HepG2 (cell line): ENCODE measurements around the gene PLRG1. TPM values are rescaled to one million over a fixed set of nuclear protein-coding genes. Genes with fewer than 3 reads are reported as not detected.
A peak's percentile ranks its signal among the peaks of the same experiment; 100 is the strongest.

Experiments used
- JUN ChIP-seq: sonication (generic); formaldehyde crosslinking; IDR thresholded peaks from 2 replicates; pipeline ENCODE4 v1.4.0; 2020; ENCODE audit warnings: mild to moderate bottlenecking, missing genetic modification reagents
- RELA ChIP-seq: sonication (generic); formaldehyde crosslinking; IDR thresholded peaks from 2 replicates; pipeline ENCODE4 v1.4.0; 2020; ENCODE audit warnings: missing genetic modification reagents
- RFXAP ChIP-seq: sonication (generic); formaldehyde crosslinking; IDR thresholded peaks from 2 replicates; pipeline ENCODE4 v1.4.0; 2020; ENCODE audit warnings: missing genetic modification reagents, borderline replicate concordance
- SAFB2 ChIP-seq: sonication (generic); formaldehyde crosslinking; IDR thresholded peaks from 2 replicates; pipeline ENCODE4 v1.5.1; 2020; ENCODE audit warnings: missing genetic modification reagents, low read depth, mild to moderate bottlenecking, borderline replicate concordance
- SP140L ChIP-seq: sonication (generic); formaldehyde crosslinking; IDR thresholded peaks from 2 replicates; pipeline ENCODE4 v1.4.0; 2020; ENCODE audit warnings: missing genetic modification reagents, borderline replicate concordance
- TAF15 ChIP-seq: fragments of 200-400 bp; formaldehyde crosslinking; IDR thresholded peaks from one replicate; pipeline ENCODE4 v1.6.1; 2018; ENCODE audit warnings: mild to moderate bottlenecking, low read depth, low read length; ENCODE audit not compliant: poor library complexity, severe bottlenecking
- XRCC5 ChIP-seq: fragments of 200-400 bp; formaldehyde crosslinking; optimal IDR thresholded peaks from 2 replicates; pipeline ENCODE3; 2017; ENCODE audit warnings: mild to moderate bottlenecking, low read length
- YEATS4 ChIP-seq: sonication (generic); formaldehyde crosslinking; IDR thresholded peaks from 2 replicates; pipeline ENCODE4 v1.4.0; 2020; ENCODE audit warnings: missing genetic modification reagents, borderline replicate concordance
- ZMYM4 ChIP-seq: sonication (generic); formaldehyde crosslinking; IDR thresholded peaks from 2 replicates; pipeline ENCODE4 v1.8.1; 2023; ENCODE audit warnings: mild to moderate bottlenecking, missing genetic modification reagents
- ZNF256 ChIP-seq: sonication (generic); formaldehyde crosslinking; conservative IDR thresholded peaks from 2 replicates; pipeline ENCODE4 v1.4.0; 2020; ENCODE audit warnings: missing genetic modification reagents
- ZNF335 ChIP-seq: sonication (generic); formaldehyde crosslinking; IDR thresholded peaks from 2 replicates; pipeline ENCODE4 v1.4.0; 2020; ENCODE audit warnings: missing genetic modification reagents
- ZNF451 ChIP-seq: sonication (generic); formaldehyde crosslinking; IDR thresholded peaks from 2 replicates; pipeline ENCODE4 v1.5.0; 2020; ENCODE audit warnings: mild to moderate bottlenecking, missing genetic modification reagents
- ZNF563 ChIP-seq: sonication (generic); formaldehyde crosslinking; IDR thresholded peaks from 2 replicates; pipeline ENCODE4 v1.8.0; 2022; ENCODE audit warnings: mild to moderate bottlenecking, moderate library complexity, missing genetic modification reagents
- ZNF569 ChIP-seq: sonication (generic); formaldehyde crosslinking; IDR thresholded peaks from 2 replicates; pipeline ENCODE4 v1.5.0; 2020; ENCODE audit warnings: mild to moderate bottlenecking, missing genetic modification reagents, moderate library complexity, borderline replicate concordance
- ZNF749 ChIP-seq: sonication (generic); formaldehyde crosslinking; IDR thresholded peaks from 2 replicates; pipeline ENCODE4 v1.8.0; 2022; ENCODE audit warnings: mild to moderate bottlenecking, missing genetic modification reagents, moderate library complexity, borderline replicate concordance
- ZNF768 ChIP-seq: sonication (generic); formaldehyde crosslinking; IDR thresholded peaks from 2 replicates; pipeline ENCODE4 v1.4.0; 2020; ENCODE audit warnings: missing genetic modification reagents
- polyA plus RNA-seq, 8 experiments: library from polyadenylated mRNA; depleted of rRNA in 3 of 8; stranded (reverse) in 7 of 8; unstranded in 1 of 8; fragments of >200 nt; fragmentation: Illumina TruSeq in 4 of 8; extraction: Trizol in 4 of 8; gene quantifications; 2 replicates each; pipeline versions ENCODE4 v1.2.1 to v1.2.3, GENCODE V29; 2011 to 2016; ENCODE audit warnings: low read depth in 4 of 8, missing spikeins in 1 of 8, mixed read lengths in 1 of 8; ENCODE audit not compliant: insufficient read depth in 1 of 8
- total RNA-seq, 5 experiments: library from RNA; depleted of rRNA; stranded (reverse); fragments of >200 nt; fragmentation: Illumina TruSeq; extraction: Trizol; gene quantifications; 2 replicates each; pipeline ENCODE4 v1.2.3, GENCODE V29; 2016; ENCODE audit warnings: low read depth in 1 of 5
- TF ChIP-seq, protein P1 (sequence below): sonication (generic); formaldehyde crosslinking; IDR thresholded peaks from 2 replicates; pipeline ENCODE4 v1.4.0; 2020; ENCODE audit warnings: missing genetic modification reagents
- TF ChIP-seq, protein P2 (sequence below): sonication (generic); formaldehyde crosslinking; IDR thresholded peaks from 2 replicates; pipeline ENCODE4 v1.9.0; 2021; ENCODE audit warnings: mild to moderate bottlenecking, missing genetic modification reagents
- TF ChIP-seq, protein P3 (sequence below): sonication (generic); formaldehyde crosslinking; IDR thresholded peaks from 2 replicates; pipeline ENCODE4 v1.8.1; 2023; ENCODE audit warnings: missing genetic modification reagents, mild to moderate bottlenecking, borderline replicate concordance
- TF ChIP-seq, protein P4 (sequence below): sonication (generic); formaldehyde crosslinking; IDR thresholded peaks from 2 replicates; pipeline ENCODE4 v1.5.0; 2020; ENCODE audit warnings: mild to moderate bottlenecking, missing genetic modification reagents

PLRG1 gene
- total and polyA plus RNA-seq, 2 of the 13 experiments (the other 11 are each of a cell fraction or from before 2014, with no cell fraction given): 77.3 to 110 TPM

DNA sequence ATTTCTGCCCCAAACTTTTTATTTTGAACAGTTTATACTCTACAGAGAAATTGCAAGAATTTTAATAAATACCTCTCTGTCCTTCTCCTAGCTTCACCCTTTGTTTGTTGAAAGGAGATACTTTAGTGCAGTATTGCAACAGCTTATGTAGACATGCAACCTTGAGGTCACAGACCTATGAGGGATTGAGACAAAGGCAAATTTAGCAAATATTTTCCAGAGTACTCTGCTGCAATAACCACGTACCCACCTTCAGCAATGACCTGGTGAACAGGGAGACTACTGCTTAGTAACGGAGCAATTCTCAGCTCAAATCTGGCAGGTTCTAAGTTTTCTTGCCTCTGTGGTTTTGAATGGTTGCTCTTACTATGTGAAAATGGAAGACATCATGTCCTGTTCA is 27.1 kb upstream of the PLRG1 start (continued):
- TF ChIP-seq ZNF335 (CRISPR knock-in tag): 0 out of 2 replicates have a peak, but pooled peaks have one; percentile 32
- TF ChIP-seq SAFB2 (CRISPR knock-in tag): no peak; the same call in 1 of the 2 replicates
- TF ChIP-seq, protein P1, sequence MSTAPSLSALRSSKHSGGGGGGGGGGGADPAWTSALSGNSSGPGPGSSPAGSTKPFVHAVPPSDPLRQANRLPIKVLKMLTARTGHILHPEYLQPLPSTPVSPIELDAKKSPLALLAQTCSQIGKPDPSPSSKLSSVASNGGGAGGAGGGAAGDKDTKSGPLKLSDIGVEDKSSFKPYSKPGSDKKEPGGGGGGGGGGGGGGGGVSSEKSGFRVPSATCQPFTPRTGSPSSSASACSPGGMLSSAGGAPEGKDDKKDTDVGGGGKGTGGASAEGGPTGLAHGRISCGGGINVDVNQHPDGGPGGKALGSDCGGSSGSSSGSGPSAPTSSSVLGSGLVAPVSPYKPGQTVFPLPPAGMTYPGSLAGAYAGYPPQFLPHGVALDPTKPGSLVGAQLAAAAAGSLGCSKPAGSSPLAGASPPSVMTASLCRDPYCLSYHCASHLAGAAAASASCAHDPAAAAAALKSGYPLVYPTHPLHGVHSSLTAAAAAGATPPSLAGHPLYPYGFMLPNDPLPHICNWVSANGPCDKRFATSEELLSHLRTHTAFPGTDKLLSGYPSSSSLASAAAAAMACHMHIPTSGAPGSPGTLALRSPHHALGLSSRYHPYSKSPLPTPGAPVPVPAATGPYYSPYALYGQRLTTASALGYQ: peak; percentile 71
- no peak; the same call in 1 of the 2 replicates for TF ChIP-seq SP140L (CRISPR knock-in tag)
- TF ChIP-seq, protein P2, sequence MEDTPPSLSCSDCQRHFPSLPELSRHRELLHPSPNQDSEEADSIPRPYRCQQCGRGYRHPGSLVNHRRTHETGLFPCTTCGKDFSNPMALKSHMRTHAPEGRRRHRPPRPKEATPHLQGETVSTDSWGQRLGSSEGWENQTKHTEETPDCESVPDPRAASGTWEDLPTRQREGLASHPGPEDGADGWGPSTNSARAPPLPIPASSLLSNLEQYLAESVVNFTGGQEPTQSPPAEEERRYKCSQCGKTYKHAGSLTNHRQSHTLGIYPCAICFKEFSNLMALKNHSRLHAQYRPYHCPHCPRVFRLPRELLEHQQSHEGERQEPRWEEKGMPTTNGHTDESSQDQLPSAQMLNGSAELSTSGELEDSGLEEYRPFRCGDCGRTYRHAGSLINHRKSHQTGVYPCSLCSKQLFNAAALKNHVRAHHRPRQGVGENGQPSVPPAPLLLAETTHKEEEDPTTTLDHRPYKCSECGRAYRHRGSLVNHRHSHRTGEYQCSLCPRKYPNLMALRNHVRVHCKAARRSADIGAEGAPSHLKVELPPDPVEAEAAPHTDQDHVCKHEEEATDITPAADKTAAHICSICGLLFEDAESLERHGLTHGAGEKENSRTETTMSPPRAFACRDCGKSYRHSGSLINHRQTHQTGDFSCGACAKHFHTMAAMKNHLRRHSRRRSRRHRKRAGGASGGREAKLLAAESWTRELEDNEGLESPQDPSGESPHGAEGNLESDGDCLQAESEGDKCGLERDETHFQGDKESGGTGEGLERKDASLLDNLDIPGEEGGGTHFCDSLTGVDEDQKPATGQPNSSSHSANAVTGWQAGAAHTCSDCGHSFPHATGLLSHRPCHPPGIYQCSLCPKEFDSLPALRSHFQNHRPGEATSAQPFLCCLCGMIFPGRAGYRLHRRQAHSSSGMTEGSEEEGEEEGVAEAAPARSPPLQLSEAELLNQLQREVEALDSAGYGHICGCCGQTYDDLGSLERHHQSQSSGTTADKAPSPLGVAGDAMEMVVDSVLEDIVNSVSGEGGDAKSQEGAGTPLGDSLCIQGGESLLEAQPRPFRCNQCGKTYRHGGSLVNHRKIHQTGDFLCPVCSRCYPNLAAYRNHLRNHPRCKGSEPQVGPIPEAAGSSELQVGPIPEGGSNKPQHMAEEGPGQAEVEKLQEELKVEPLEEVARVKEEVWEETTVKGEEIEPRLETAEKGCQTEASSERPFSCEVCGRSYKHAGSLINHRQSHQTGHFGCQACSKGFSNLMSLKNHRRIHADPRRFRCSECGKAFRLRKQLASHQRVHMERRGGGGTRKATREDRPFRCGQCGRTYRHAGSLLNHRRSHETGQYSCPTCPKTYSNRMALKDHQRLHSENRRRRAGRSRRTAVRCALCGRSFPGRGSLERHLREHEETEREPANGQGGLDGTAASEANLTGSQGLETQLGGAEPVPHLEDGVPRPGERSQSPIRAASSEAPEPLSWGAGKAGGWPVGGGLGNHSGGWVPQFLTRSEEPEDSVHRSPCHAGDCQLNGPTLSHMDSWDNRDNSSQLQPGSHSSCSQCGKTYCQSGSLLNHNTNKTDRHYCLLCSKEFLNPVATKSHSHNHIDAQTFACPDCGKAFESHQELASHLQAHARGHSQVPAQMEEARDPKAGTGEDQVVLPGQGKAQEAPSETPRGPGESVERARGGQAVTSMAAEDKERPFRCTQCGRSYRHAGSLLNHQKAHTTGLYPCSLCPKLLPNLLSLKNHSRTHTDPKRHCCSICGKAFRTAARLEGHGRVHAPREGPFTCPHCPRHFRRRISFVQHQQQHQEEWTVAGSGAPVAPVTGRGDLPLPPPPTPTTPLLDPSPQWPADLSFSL (CRISPR knock-in tag): no peak
- TF ChIP-seq ZNF749 (CRISPR knock-in tag): no peak
- TF ChIP-seq, protein P3, sequence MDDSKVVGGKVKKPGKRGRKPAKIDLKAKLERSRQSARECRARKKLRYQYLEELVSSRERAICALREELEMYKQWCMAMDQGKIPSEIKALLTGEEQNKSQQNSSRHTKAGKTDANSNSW (CRISPR knock-in tag): no peak
- peak; percentile 69; the same call in 1 of the 2 replicates for TF ChIP-seq ZMYM4 (CRISPR knock-in tag)
- TF ChIP-seq, protein P4, sequence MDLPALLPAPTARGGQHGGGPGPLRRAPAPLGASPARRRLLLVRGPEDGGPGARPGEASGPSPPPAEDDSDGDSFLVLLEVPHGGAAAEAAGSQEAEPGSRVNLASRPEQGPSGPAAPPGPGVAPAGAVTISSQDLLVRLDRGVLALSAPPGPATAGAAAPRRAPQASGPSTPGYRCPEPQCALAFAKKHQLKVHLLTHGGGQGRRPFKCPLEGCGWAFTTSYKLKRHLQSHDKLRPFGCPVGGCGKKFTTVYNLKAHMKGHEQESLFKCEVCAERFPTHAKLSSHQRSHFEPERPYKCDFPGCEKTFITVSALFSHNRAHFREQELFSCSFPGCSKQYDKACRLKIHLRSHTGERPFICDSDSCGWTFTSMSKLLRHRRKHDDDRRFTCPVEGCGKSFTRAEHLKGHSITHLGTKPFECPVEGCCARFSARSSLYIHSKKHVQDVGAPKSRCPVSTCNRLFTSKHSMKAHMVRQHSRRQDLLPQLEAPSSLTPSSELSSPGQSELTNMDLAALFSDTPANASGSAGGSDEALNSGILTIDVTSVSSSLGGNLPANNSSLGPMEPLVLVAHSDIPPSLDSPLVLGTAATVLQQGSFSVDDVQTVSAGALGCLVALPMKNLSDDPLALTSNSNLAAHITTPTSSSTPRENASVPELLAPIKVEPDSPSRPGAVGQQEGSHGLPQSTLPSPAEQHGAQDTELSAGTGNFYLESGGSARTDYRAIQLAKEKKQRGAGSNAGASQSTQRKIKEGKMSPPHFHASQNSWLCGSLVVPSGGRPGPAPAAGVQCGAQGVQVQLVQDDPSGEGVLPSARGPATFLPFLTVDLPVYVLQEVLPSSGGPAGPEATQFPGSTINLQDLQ: no peak
- TF ChIP-seq RFXAP (CRISPR knock-in tag): no peak
- TF ChIP-seq XRCC5: no peak
- no peak for TF ChIP-seq ZNF563
- TF ChIP-seq TAF15: no peak
- TF ChIP-seq ZNF256 (CRISPR knock-in tag): no peak
- no peak for TF ChIP-seq ZNF569
- no peak for TF ChIP-seq YEATS4 (CRISPR knock-in tag)
- no peak for TF ChIP-seq ZNF451 (CRISPR knock-in tag)
- TF ChIP-seq RELA (CRISPR knock-in tag): no peak
- no peak for TF ChIP-seq JUN
- TF ChIP-seq ZNF768 (CRISPR knock-in tag): no peak
